CD1c-positive myeloid dendritic cell (primary cell): Measurements from ENCODE around the gene BRINP2.

Experiments
- DNase-seq: peaks from one replicate; pipeline ENCODE4 v3.0.0-alpha.2; 2016; ENCODE audit errors: extremely low spot score

The BRINP2 gene

DNA sequence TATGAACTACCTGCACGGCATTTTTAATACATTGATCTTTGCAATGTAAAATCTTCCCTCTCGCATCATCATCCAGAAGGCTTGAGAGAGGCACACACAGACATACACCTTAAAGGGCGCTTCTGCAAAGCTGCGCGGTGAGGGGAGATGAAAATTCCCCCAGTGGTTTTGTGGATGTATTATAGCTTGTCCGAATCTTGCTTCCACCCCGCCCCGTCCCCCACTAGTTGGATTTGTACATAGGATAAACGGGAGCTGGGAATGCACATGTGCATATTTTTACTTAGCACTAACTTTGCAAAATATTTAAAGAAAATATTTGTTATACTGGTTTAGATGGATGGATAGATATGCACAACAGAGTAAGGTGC lies 5.7 kb upstream of the BRINP2 start:
- no peak for DNase-seq

DNA sequence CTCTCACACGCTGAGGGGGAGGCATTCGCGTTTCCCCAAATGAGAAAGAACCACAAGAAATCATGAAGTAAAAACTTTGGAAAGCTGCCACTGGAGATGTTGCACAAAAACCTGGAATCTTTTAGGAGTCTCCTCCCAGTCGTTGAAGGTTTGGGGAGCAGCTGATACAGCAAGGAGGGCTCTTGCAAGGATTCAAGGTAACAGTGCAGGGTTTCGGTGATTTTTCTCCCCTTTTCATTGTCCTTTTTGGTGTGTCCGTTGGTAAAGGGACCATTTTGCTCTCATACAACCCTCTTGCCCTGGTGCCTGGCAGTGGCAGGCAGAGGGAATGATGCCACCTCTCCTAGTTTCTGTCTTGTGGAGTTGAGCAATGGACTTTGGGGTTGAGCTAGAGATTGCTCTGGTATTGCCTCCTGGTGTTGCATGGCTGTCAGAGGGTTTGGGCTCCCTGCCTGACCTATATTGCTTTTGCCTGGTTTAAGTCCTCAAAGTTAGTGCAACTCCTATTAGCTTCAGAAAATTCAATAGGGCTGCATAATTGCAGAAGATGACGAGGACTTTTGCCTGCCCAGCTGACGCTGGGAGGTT lies 872 bp downstream of the BRINP2 start:
- no peak for DNase-seq

DNA sequence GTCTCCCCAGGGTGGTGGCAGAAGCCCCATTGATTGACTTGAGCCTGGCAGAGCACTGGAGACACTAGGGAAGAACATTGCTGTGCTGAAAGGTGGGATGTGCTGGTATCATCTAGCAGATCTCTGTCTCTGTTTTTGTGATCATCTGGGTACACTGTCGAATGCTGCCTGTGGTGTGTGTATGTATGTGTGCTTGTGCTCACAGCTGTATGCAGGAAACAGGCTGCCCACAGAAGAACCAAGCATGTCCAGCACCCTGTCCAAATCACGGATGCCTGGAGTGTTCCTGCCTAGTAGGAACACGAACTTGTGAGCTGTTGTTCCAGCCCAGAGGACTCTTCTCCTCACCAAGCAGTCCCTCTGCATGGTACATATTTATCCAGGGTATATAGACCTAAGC lies 1.5 kb downstream of the BRINP2 start:
- no peak for DNase-seq

DNA sequence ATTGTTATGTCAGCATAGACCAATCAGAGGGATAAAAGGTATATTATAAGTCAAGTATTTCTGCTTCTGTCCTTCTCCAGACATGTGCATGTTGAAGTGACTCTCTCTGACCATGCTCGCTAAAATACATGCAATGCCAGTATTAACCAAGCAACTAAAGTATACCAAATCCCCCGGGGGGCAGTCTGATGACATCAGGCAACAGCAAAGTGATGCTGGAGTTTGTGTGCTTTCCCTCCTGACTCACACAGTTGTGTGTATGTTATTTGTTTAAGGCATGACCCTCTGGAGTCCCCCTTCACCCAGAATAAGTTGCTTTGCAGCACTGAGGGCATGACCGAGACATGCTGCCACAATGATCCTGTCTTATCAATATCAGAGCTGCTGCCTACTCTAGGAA lies 2.1 kb downstream of the BRINP2 start:
- DNase-seq, result no peak

DNA sequence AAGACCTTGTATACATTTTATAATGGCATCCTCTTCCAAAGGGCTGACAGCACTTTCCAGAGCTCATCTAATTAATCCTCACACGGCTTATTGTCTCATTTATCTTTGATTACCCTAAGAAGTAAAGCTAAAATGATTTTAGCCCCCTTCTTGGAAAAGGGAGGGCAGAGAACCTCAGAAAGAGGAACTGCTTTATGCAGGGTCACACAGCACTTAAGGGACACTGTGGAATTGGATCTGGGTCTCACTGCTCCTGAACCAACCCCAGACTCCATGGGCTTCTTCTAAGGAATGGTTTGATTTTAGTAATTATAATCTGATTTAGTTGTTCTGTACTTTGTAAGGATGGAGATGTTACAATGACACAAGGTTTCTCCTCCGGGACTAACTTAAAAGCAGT lies 3.2 kb downstream of the BRINP2 start:
- DNase-seq, result no peak

DNA sequence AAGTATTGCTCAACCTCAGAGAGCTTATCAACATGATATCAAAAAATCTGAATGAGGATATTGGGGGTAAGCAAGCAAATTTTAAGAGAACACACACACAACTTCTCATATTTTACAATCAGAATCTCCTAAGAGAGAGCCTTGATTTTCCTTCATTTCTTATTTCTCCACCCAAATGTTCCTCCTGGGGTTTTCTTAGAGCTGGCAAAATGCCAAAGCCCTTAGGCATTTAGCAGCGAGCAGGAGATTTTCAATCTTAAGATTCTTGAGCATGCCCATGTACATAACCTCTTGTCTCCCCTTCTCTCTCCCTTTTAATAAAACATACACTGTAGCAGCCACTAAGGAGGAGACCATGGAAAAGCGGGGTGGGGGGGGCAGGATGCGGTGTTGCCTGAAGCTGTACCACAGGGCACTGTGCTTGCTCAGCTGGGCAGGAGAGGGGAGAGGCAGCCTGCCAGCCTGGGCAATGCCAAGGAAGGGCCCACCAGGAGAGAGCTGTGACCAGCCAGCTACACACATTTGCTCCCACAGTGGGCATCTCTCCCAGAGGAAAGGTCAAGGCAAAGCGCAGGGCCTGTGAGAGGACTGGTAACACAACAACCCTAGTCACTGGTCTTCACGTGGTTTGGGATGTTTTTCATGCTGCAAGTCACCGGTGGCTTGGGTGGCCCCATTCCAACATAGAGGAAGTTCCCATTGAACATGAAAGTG lies 4.3 kb downstream of the BRINP2 start:
- DNase-seq, result no peak

DNA sequence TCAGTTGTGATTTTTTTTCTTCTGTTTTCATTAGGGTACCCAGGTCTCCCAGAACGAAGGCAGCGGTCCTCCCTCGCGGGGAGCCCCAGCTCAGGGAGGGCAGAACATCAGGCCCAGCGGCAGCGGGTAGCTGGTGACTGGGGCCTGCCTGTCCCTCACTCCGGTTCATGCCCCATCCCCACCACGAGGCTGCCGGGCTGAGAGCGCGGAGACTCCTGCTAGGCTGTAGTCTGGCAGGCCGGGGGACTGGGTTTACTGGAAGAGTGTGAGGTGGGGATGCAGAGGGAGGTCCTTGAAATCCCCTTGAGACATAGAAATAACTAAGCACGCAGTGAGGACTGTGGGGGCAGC lies 10.5 kb downstream of the BRINP2 start:
- DNase-seq, result no peak

DNA sequence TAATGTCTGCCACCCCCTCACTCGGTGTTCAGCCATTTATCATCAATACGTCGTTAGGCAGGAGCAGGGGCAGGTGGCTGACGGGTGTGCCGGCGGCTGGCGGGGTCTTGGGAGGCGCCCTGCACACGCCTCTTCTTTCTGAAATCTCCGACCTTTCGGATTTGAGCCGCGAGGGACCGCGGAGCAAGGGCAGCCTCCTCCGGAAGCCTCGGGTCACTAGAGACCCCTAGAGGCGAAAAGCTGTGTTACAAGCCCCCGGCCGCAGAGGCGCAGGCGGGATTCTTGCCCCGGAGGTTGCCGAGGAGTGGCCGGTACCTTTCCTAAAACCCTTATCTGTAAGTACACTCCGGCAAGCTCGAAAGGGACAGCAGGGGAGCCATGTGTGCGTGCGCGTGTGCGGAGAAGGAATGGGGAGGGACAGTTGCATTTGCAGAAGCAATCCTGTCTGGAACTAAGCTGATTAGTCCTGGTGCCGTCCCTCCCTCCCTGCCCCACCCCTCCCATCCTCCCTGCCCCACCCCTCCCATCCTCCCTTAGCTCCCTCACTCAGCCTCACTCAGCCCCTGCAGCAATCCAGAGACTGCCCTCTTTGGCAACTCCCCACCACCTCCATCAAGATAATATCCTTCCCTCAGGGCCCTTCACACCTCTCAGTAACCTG lies 11.0 kb downstream of the BRINP2 start:
- peak; percentile 13 for DNase-seq

DNA sequence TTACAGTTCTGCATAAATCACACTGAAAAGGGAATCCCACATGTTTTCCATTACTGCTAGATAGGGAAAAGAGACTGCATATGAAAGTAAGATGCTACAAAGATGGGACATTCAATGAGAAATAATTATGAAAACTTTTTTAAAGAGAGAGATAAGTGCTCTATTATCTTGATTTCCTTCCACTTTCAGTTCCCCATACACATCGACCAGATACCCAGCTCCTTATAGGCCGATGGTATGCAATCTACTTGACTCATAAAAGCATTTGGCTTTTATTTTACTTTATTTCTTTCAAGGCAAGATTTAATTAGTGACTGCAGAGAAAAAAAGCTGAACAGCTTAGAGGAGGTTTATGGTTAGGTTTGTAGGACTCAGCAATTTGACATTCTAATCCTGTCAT lies 13.1 kb downstream of the BRINP2 start:
- no peak for DNase-seq

DNA sequence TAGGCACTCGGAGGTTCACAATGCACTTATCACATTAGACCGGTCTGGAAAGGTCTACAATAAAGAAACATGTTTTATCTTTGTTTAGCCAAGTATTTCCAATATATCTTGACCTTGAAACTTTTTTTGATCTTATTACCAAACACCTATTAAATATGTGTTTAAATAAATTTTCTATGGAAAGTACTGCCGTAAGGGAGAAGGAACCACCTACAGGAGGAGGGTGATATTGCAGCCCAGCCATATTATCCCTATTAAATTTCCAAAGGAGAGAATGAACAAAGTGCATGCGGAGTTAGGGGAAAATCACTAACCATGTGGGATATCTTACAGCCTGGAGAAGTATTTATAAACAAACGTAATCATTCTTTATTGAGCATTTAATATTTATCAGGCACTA lies 14.5 kb downstream of the BRINP2 start:
- no peak for DNase-seq

DNA sequence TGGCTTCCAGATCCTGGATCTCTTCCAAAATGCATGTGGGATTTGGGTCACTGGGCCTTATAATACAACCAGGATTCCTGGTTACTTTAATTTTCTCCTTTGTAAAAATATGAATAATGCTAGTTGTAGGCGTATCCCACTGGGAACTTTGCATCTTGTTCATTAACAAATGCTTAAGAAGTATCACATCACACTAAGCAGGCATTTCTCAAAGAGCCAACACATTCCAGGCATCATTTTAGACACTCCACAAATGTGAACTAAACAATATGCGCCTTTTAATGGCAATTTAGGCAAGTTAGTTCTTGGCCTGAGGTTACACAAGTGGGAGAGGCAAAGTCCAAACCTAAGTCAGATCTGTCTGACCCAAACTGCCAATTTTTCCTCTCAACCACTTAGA lies 15.9 kb downstream of the BRINP2 start:
- DNase-seq, result no peak

DNA sequence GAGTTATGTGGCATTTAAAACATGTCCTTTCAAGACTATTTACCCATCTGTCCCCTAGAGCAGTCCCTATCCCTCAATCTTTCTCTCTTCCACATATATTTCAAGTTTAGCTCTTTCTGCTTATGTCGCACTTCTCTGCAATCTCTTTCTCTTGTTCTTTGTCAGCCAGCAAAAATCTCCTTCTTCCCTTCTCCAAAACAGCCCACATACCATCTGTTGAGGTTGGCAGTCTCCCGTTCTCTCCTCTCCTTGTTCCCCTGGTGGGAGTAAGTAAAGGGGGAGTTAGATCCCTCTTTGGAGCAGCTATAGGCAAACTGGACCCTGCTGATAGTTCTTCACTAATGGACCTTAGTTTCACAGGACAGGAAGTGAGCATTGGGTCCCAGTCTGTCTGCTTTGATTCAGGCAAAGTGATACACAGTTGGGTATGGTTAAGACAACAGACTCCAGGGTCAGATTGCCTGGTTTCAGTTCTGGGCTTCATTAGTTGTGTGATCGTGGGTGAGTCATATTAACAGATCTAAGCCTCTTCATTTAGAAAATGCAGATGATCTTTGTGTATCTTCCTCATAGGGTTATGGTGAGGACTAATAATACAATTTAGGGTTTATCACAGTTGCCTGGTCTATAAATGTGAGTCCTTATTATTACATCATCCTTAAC lies 19.7 kb downstream of the BRINP2 start:
- DNase-seq, result no peak

DNA sequence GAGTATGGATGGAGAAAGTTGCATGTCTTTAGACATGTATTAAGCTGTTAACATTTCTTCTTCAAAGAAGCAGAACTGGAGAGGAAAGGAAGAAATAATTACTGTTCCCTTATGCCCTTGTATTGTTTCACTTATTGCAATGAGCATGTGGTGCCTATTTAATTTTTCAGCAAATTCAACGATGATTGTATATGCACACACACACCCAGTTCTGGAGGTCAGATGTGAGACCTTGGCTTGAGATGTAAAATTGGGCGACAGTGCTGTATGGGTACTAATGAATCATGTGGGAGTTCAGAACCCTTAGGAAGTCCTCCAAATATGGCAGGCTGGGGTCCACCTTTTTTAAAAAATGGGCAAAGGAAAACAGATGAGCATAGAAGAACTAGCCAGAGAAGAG lies 27.5 kb downstream of the BRINP2 start:
- no peak for DNase-seq

DNA sequence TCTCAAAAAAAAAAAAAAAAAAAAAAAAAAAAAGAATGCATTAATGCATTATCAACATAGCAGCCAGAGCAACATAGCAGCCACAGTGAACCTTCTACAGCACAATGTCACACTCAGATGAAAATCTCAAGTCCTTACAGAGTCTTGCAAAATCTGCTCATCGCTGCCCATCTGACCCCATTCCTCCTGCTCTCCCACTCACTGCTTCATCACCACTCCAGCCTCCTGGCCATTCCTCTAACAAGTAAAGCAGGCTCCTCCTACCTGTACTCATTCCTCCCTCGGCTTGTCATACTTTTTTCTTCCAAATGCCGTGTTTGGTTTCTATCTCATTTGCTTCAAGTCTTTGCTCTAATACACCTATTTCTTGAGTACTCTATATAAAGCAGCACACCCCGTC lies 29.5 kb downstream of the BRINP2 start:
- no peak for DNase-seq

DNA sequence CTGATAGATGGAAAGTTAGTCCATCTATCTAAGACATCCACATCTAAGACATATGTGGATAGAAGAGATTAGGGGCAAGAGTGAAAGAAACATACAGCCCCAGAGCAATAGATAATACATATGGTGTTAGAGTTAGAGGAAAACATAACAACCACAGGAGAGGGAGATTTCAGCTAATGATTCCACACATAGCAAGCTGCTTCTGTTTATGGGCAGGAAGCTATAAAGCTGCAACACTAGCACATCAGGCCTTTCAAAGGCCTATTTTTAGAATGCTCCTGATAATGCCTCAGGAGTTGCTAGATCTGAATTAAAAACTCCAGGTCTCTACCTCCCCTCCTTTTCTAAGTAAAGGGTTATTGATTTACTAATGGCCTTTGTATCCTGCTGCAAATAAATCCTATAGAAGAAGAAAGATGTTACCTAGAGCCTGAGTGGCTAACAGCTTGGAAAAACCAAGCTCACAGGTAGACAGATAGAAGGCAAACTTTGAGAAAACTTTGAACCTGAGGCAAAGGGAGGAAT lies 36.1 kb downstream of the BRINP2 start:
- no peak for DNase-seq

DNA sequence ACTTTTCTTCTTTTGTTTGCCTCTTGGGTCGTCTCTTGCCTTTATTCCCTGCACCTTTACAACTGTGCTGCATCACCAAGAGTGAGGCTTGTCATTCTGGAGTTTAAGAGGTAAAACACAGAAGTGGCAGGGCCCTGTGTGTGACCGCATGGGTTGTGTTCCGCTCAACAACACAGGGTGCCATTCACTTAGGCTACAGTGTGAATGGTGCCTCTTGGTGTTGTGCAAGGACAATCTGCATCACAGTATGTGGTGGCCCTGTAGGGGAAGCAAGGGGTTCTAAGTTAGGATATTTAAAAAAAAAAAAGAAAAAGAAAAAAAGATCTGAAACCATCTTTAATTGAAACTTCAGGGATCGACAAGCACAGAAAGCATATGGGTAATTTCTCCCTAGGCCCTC lies 38.2 kb downstream of the BRINP2 start:
- DNase-seq, result no peak

DNA sequence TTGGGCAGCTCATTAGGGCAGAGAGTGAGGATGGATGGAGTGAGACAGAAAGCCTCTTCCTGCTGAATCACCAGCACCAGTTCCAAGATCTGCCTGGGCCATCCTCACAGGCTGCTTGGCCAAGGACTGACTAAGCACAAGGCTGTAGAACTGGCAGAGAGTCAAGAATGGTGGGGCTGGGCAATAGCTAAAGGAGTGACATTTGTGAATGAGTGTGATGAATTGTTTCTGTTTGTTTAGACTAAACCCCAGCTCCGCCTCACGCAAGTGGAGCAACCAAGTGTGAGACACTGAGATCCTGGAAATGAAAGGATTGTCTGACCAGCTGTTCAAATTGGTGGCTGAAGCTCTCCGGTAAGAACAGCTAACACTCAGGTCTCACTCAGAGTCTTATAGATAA lies 38.6 kb downstream of the BRINP2 start:
- DNase-seq, result no peak

DNA sequence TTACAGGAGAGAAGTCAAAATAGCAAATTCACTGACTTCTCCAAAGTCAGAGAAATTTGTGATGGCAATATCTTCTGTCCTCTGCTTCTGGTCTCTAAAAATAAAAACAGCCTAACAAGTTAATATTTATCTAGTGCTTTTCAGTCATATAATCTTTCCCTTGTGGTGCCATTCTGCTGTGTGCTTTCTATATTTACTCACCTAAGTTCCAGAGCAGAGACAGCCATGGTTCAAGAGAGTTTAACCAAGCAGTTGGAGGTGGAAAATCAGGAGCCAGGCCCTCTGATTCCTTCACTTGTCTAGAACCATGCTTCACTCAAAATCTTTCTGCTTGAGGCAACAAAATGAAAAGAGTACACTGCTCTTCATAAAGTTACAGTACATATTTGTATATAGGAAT lies 39.3 kb downstream of the BRINP2 start:
- no peak for DNase-seq

DNA sequence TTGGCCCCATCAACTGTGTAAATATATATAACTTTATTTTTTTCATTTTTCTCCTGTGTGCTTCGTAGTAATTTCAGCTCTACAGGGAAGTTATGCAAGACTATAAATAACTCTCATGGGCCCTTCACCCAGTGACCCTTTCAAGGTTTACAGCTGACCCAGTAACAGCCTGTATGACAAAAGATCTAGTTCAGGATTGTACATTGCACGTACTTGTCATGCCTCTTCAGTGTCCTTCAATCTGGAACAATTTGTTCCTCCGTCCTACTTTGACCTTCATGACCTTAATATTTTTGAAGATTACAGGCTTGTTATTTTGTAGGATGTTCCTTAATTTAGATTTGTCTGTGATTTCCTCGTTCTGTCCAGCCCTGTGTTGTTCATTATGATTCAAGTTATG lies 40.5 kb downstream of the BRINP2 start:
- no peak for DNase-seq

DNA sequence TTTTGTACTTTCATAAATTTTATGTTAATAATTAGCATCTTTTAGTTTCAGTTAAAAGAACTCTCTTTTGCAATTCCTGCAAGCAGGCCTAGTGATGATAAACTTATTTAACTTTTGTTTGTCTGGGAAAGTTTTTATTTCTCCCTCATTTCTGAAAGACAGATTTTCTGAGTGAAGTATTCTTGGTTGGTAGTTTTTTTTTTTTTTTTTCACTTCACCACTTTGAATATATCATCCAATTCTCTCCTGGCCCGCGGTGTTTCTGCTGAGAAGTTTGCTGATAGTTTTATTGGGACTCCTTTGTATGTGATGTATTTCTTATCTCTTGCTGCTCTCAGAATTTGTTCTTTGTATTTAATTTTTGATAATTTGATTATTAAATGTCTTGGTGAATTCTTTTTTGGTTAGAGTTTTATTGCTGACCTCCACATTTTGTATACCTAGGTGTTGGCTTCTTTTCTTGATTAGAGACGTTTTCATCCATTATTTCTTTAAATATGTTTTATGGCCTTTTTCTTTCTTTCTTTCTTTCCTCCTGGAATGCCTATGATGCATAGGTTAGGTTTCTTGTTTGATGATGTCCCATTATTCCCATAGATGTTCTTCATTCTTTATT lies 45.9 kb downstream of the BRINP2 start:
- DNase-seq, result no peak

DNA sequence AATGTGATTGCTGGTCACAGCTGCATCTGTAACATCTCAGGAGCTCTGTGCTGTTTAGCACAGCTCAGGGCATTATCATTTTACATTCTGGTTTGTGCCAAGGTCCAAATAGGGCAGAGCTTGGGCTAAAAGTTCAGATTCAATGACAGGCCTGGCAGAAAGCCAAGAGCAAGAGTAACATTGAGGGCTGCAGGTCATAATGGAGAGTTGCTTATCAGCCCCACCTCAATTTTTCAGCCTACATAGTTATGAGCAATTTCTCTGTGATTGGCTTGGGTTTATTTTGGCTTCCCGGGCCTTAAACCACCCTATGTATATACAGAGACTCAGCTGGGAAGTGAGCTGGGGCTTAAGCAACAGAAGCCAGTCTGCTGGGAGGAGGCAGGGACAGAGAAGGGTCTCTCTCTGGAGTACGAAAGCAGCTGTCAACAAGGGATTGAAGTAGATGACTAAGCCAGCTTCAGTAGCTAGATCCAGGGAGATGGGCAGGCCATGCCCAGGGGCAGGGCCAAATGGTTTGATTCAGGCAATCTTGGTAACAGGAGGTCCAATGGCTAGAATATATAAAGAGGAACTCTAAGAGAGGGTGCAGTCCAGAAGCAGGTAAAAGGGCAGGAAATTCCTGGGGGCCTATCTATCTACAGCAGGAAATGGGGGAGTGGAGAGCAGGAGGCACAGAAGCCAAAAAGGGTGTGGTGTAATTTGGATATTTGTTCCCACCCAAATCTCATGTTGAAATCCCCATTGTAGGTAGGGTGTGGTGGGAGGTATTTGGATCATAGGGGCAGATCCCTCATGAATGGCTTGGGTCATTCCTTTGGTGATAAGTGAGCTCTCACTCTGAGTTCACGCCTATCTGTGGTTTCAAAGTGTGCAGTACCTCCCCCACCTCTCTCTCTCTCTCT lies 49.0 kb downstream of the BRINP2 start:
- DNase-seq, result no peak
